ENCODE results near the gene NDUFS8. TPM values are rescaled to one million over a fixed set of nuclear protein-coding genes. Genes with fewer than 3 reads are reported as not detected.

Gene NDUFS8
- total RNA-seq, 1 experiment from 2014 or later = 91.2 TPM

- peak; percentile 17 for DNase-seq (ENCODE audit: low read depth, low spot score)
- in situ Hi-C loops (cut with HindIII; ENCODE audit: low pct_unique_long_range_greater_than_20kb, low sequenced_read_pairs) = no loop called here
These were observed 5.4 kb upstream of the NDUFS8 start for GRCh38 chr11:68025047-68025446.

GRCh38 chr11:68026391-68027105 lies 3.9 kb upstream of the NDUFS8 start:
- DNase-seq (ENCODE audit: low read depth, low spot score) = no peak
- in situ Hi-C loops (cut with HindIII; ENCODE audit: low pct_unique_long_range_greater_than_20kb, low sequenced_read_pairs) = no loop called here

GRCh38 chr11:68027667-68028066 lies 2.8 kb upstream of the NDUFS8 start:
- DNase-seq (ENCODE audit: low read depth, low spot score) = no peak
- in situ Hi-C loops (cut with HindIII; ENCODE audit: low pct_unique_long_range_greater_than_20kb, low sequenced_read_pairs) = no loop called here

- in situ Hi-C loops (cut with HindIII; ENCODE audit: low pct_unique_long_range_greater_than_20kb, low sequenced_read_pairs) = no loop called here
- no peak for DNase-seq (ENCODE audit: low read depth, low spot score)
These were observed 1.5 kb upstream of the NDUFS8 start for GRCh38 chr11:68028802-68029545.

- in situ Hi-C loops (cut with HindIII; ENCODE audit: low pct_unique_long_range_greater_than_20kb, low sequenced_read_pairs) = no loop called here
- DNase-seq (ENCODE audit: low read depth, low spot score) = no peak
These were observed 623 bp downstream of the NDUFS8 start for GRCh38 chr11:68031144-68031464.

DNA sequence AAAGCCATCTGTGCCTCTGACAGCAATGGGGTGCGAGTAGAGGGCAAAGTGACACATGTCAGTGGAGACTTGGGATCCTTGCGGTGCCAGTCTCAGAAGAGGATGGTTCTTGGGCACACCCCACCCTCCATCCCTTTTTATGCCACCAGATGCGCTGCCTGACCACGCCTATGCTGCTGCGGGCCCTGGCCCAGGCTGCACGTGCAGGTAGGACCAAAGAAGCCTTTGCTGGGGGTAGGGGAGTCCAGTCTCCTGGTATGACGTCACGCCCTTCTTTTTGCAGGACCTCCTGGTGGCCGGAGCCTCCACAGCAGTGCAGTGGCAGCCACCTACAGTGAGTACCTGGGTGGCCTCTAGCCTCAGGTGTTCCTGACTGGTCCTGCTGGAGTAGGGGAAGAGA lies 1.5 kb downstream of the NDUFS8 start:
- in situ Hi-C loops (cut with HindIII; ENCODE audit: low pct_unique_long_range_greater_than_20kb, low sequenced_read_pairs) = no loop called here
- DNase-seq (ENCODE audit: low read depth, low spot score) = no peak

DNA sequence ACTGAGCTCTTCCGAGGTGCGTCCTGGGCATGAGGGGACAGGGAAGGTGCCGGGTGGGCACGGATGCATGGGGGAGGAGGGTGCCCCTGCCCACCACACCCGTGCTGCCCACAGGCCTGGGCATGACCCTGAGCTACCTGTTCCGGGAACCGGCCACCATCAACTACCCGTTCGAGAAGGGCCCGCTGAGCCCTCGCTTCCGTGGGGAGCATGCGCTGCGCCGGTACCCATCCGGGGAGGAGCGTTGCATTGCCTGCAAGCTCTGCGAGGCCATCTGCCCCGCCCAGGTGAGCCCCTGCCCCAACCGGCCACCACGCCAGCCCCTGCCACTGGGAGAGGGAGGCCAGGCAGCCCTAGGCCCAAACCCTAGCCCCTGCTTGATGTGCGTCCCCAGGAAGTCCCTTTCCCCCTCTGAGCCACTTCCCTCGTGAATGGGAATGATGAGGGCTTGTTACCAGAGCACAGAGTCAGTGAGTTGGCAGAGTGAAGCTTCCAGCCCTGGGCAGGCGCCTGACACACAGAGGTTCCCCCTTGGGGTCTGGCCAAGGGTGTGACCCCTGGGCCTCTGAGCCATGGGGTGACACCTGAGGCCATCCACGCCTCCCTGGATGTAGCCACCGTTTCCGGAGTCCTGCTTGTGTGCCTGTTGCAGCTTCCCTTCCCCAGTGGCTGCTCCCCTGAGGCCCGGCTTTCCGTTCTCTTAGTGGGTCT lies 2.7 kb downstream of the NDUFS8 start:
- in situ Hi-C loops (cut with HindIII; ENCODE audit: low pct_unique_long_range_greater_than_20kb, low sequenced_read_pairs) = no loop called here

DNA sequence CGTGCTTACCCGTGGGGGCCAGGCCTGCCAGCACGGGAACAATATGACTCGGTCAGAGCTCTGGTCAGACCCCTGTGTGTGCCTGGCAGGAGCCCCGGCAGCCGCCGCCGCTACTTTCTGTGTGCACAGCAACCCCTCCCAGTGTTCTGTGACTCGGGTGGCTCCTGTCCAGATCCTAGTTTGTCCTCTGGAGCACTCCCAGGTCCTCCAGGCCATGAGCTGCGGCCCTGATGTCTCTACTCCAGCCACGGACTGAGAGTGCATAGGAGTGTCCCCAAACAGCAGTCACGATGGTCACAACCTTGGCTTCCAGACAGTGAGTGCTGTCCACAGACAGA lies 3.2 kb downstream of the NDUFS8 start:
- in situ Hi-C loops (cut with HindIII; ENCODE audit: low pct_unique_long_range_greater_than_20kb, low sequenced_read_pairs) = no loop called here

More for the DNA sequence above, 2.7 kb downstream of the NDUFS8 start:
- no peak for DNase-seq (ENCODE audit: low read depth, low spot score)

DNA sequence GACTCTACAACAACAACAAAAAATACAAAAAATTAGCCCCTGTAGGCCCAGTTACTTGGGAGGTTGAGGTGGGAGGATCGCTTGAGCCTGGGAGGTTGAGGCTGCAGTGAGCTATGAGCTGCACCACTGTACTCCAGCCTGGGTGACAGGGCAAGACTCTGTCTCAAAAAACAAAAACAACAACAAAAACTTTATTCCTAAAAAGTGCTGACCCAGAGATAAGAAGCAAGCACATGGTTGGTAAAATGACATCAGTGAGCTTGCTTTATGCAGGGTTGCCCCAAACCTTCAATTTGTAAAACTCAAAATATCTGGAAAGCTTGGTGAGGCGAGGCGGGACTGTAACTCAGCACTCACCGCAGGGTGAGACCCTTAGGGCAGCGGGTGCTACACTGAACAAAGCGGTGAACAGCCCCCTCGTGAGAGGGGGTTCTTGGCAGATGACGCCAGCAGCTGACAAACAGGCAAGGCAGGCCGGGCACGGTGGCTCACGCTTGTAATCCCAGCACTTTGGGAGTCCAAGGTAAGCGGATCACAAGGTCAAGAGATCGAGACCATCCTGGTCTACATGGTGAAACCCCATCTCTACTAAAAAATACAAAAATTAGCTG lies 4.9 kb downstream of the NDUFS8 start:
- in situ Hi-C loops (cut with HindIII; ENCODE audit: low pct_unique_long_range_greater_than_20kb, low sequenced_read_pairs) = no loop called here
- no peak for DNase-seq (ENCODE audit: low read depth, low spot score)

More for the DNA sequence above, 3.2 kb downstream of the NDUFS8 start:
- no peak for DNase-seq (ENCODE audit: low read depth, low spot score)

DNA sequence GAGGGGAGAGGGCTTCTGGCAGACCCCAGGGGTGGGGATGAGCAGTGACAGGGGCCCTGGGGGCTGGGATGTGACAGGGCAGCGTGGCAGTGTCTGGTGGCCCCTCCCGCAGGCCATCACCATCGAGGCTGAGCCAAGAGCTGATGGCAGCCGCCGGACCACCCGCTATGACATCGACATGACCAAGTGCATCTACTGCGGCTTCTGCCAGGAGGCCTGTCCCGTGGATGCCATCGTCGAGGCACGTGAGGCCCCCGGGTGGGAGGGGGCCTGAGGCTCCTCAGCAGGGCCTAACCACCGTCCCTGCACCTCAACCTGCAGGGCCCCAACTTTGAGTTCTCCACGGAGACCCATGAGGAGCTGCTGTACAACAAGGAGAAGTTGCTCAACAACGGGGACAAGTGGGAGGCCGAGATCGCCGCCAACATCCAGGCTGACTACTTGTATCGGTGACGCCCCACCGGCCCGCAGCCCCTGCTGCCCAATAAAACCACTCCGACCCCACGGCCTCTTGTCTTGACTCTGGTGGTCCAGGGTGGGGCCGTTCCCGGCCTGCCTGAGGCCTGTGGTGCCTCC lies 5.7 kb downstream of the NDUFS8 start:
- DNase-seq (ENCODE audit: low read depth, low spot score) = no peak
- in situ Hi-C loops (cut with HindIII; ENCODE audit: low pct_unique_long_range_greater_than_20kb, low sequenced_read_pairs) = no loop called here

DNA sequence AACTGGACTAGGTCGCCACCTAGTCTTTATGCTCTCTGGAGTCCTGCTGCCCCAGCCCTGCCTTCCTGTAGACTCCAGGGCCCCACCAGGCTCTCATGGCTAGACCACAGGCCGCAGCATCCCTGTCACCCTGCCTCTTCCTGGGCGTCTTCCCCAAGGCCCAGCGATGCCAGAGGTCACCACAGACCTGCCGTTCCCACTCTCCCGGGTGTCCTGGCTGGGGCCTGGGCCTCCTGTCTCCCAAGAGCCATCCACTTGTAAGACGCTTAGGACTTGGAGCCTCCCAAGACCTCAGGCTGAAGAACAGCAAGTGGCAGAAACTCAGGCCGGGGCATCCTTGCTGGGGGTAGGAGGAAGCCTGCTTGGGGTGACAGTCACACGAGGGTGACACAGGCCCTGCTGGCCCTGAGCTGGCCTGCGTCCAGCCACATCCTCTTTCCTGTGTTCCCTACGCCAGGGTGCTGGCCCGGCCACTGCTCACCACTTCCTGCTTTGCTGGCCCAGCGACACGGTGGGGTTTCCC lies 6.3 kb downstream of the NDUFS8 start:
- in situ Hi-C loops (cut with HindIII; ENCODE audit: low pct_unique_long_range_greater_than_20kb, low sequenced_read_pairs) = no loop called here
- no peak for DNase-seq (ENCODE audit: low read depth, low spot score)

DNA sequence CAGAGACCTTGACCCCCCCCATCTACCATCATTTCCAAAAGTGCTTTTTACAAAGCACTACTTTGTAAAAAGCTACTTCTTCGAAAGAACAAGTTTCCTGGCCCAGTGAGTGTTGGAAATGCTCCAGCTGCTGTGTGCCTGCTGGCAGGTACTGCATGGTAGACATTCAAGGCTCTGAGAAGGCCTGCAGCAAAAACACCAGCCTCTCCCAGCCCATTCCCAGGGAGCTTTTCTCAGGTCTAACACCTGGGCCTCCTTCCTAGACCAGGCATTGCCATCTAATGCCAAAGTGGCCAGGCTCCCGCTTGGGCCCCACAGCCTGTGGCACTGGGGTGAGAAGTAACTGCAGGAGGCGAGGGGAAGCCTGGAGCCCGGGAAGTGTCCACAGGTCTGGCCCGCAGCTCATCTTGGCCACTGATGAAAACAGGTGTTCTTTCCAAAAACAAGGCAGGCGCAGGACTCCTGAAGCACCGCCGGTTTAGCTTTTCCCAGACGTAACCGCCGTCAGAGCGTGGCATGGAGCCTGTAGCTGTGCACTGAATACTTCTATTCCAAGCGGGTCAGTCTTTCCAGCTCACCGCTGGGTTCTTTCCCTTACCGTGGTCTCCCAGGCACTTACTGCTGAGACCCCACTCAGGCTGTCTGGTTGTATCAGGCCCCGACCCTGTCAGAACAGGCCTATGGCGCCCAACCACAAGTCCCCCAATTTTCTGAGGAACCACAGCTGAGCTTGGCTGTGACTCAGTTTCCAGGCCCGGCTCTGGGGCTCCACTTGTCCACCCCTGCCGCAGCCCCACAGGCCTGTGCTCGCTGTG lies 7.1 kb downstream of the NDUFS8 start:
- DNase-seq (ENCODE audit: low read depth, low spot score) = no peak
- in situ Hi-C loops (cut with HindIII; ENCODE audit: low pct_unique_long_range_greater_than_20kb, low sequenced_read_pairs) = no loop called here

DNA sequence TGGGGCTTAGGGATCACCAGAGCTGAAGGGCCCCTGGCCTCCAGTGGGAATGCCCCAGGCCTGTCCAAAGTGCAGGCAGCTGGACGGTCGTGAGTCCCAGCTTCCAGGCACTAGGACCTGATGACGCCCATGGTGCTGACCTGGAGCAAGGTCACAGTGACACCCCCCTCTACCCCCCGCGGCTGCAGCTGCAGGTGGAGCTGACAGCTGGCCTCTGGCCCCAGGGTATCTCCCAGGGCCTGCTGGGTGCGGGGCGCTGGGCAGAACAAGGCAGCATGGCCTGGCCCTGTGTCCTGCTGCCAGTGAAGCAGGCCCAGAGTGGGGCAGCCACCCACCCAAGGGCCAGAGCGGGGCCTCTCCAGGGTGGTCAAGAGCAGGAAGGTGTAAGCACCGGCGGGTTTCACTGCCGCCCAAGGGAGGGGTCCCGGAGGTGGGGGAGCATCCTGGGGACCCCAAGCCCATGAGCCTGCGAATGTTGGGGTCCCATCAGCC lies 7.8 kb downstream of the NDUFS8 start:
- DNase-seq (ENCODE audit: low read depth, low spot score) = no peak
- in situ Hi-C loops (cut with HindIII; ENCODE audit: low pct_unique_long_range_greater_than_20kb, low sequenced_read_pairs) = no loop called here

DNA sequence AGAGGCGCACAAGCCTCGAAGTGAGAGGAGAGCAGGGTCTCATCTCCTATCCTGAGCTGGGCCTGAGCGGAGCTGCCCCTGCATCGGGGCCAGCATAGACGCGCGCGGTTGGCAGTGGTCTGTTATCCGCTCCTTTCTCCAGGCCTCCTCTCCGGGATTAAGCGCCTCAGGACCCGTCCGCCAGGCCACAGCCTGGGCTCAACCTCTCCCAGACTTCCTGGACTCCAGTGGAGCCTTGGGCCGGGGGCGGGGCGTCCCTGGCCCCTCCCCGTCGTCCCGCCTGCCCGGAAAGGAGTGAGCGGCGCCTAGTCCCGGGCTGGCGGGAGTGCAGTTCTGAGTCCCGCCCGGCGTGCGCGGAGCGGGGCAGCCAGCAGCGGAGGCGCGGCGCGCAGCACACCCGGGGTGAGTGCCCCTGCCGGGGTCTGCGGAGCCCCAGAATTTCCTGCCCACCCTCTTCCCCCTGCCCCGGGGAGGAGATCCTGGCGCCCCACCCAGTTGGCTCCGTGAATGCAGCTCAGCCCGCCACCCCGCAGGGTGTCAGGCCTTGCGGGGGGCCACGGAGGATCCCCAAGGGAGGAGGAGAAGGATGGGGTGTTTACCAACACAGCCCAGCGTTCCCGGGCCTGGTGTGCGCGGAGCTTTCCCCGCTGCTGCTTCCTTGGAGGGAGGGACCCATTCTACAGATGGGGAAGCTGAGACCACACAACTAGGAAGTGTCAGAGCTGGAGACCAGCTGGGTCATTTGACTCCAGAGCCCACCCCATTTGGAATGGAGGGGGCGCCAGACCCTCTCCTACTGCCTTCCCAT lies 8.4 kb downstream of the NDUFS8 start, which contains the start of gene TCIRG1:
Gene TCIRG1 (plus strand): TSS at position 308 of the 808 bp plus-strand sequence. CDS start 2,247 bp downstream, outside the sequence.
- in situ Hi-C loops (cut with HindIII; ENCODE audit: low pct_unique_long_range_greater_than_20kb, low sequenced_read_pairs) = no loop called here
- DNase-seq (ENCODE audit: low read depth, low spot score) = peak; percentile 72

DNA sequence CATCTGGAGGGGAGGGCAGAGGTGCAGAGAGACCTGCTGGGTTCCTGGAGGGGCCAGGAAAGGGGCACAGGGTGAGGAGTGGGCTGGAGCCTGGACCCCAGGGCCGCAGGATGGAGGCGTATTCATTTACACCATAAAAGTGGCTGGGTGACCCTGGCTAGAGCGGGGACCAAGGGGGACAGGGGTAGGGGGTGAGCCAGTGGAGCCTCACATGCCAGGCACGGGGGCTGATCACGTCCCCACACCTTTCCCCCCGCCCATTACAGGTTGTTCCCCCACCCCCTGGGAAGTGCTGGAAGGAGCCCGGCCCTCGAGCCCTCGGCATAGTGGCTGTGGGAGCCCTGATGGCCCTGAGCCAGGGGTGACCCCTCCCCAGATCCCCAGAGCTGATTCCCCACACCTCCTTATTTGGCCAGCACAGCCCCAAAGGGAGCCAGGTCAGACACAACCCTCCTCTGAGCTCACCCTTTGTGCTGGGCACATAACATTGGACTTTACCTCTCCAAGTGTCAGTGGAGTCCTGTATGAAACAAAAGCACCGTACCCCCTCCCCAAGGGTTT lies 9.1 kb downstream of the NDUFS8 start:
- in situ Hi-C loops (cut with HindIII; ENCODE audit: low pct_unique_long_range_greater_than_20kb, low sequenced_read_pairs) = no loop called here
- DNase-seq (ENCODE audit: low read depth, low spot score) = no peak

Data from SK-MEL-5 (cell line).